Stimulated activated CD8-positive, alpha-beta memory T cell treated with anti-CD3 and anti-CD28 coated beads, Interleukin-12 subunit alpha, Interleukin-12 subunit beta, amount 100 ng/mL, for 24 hours (primary cell): ENCODE results near the gene STAB1.

Source experiments
- DNase-seq: peaks from one replicate; pipeline ENCODE4 v3.0.0-alpha.2; 2020; ENCODE audit errors: extremely low read depth

STAB1 gene

DNA sequence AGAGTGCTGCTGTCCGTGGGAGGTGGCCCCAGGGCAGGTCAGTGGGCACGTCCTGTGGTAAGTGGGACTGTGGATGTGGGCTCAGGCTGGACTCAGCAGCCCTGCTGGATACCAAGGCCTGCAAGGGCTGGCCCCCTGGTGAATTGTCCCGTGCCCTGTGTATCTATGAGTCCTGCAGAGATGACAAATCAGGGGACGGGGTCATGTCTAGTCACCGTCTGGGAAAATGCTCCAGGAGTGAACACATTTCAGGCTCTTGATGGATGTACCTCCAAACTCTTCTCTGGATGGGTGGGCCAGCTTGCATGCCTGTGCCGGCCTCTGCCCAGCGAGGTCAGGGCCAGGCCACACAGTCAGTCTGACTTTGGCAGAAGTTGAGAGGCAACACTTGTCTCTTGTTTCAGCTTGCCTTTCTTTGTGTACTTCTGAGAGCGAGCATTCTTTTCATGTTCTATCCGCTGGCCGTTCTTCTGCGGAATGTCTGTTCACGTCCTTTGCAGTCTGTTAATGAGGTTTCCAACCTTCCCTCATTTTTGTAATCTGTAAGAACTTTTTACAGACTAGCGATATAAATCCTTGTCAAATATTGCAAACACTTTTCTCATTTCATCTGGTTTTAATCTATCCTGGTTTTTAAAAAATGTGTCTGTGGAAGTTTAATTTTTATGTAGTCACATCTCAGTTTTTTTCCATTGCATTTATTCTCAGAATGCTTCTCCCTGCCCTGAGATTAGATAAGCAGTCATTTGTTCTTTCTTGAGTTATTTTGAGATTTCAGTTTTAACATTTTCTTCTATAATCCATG is 11.4 kb upstream of the STAB1 start:
- no peak for DNase-seq

- no peak for DNase-seq
These were observed 10.3 kb upstream of the STAB1 start for GRCh38 chr3:52484680-52485461.

DNA sequence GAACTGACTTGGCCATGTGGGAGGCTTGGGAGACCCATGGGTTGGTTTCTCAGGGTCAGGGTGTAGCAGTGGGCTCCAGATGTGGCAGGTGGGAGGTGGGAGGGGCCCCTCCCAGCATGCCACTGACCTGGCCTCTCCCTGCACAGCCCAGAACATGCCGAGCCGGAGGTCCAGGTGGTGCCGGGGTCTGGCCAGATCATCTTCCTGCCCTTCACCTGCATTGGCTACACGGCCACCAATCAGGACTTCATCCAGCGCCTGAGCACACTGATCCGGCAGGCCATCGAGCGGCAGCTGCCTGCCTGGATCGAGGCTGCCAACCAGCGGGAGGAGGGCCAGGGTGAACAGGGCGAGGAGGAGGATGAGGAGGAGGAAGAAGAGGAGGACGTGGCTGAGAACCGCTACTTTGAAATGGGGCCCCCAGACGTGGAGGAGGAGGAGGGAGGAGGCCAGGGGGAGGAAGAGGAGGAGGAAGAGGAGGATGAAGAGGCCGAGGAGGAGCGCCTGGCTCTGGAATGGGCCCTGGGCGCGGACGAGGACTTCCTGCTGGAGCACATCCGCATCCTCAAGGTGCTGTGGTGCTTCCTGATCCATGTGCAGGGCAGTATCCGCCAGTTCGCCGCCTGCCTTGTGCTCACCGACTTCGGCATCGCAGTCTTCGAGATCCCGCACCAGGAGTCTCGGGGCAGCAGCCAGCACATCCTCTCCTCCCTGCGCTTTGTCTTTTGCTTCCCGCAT is 7.9 kb upstream of the STAB1 start:
- DNase-seq, result no peak

DNA sequence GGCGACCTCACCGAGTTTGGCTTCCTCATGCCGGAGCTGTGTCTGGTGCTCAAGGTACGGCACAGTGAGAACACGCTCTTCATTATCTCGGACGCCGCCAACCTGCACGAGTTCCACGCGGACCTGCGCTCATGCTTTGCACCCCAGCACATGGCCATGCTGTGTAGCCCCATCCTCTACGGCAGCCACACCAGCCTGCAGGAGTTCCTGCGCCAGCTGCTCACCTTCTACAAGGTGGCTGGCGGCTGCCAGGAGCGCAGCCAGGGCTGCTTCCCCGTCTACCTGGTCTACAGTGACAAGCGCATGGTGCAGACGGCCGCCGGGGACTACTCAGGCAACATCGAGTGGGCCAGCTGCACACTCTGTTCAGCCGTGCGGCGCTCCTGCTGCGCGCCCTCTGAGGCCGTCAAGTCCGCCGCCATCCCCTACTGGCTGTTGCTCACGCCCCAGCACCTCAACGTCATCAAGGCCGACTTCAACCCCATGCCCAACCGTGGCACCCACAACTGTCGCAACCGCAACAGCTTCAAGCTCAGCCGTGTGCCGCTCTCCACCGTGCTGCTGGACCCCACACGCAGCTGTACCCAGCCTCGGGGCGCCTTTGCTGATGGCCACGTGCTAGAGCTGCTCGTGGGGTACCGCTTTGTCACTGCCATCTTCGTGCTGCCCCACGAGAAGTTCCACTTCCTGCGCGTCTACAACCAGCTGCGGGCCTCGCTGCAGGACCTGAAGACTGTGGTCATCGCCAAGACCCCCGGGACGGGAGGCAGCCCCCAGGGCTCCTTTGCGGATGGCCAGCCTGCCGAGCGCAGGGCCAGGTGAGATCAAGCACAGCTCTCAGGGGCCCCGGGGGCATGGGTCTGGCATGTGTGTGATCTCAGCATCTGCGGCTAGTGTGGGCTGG is 7.1 kb upstream of the STAB1 start:
- DNase-seq, result no peak

GRCh38 chr3:52488746-52489145 is 6.4 kb upstream of the STAB1 start:
- DNase-seq, result no peak

- no peak for DNase-seq
These were observed 5.7 kb upstream of the STAB1 start for GRCh38 chr3:52489453-52489852.

DNA sequence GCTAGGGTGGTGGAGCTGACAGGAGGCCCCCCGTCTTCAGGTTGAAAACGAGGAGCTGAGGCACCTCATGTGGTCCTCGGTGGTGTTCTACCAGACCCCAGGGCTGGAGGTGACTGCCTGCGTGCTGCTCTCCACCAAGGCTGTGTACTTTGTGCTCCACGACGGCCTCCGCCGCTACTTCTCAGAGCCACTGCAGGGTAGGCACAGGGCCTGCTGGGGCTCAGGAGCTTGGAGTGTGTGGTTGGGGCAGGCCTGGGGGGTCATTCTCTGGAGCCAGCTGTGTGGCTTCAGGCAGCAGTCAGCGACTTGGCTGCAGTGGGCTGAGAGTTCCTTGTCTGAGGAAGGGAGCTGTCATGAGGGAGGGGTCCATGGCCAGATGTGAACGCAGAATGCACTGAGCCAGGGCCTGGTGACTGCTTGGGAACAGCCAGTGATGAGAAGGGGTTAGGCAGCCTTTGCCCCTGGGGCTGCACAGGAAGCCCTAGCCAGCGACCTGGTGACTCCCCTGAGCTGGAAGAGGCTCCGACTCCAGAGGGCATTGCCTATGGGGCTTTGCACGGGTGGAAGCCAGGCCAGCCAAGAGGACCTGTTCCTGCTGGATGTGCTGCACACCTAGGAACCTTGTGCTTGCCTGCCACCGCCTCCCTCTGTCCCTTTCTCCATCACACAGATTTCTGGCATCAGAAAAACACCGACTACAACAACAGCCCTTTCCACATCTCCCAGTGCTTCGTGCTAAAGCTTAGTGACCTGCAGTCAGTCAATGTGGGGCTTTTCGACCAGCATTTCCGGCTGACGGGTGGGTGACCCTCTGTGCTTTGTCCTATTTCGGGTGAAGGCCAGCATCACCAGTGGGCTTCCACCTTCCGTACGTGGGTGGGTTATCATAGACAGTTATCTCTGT is 4.9 kb upstream of the STAB1 start:
- no peak for DNase-seq

GRCh38 chr3:52490939-52491526 is 4.1 kb upstream of the STAB1 start:
- no peak for DNase-seq

DNA sequence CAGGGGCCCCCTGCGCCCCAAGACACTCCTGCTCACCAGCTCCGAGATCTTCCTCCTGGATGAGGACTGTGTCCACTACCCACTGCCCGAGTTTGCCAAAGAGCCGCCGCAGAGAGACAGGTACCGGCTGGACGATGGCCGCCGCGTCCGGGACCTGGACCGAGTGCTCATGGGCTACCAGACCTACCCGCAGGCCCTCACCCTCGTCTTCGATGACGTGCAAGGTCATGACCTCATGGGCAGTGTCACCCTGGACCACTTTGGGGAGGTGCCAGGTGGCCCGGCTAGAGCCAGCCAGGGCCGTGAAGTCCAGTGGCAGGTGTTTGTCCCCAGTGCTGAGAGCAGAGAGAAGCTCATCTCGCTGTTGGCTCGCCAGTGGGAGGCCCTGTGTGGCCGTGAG is 3.1 kb upstream of the STAB1 start:
- no peak for DNase-seq

- DNase-seq, result no peak
These were observed 1.7 kb upstream of the STAB1 start for GRCh38 chr3:52493232-52494017.

- DNase-seq, result no peak
These were observed 693 bp upstream of the STAB1 start for GRCh38 chr3:52494445-52494844.

DNA sequence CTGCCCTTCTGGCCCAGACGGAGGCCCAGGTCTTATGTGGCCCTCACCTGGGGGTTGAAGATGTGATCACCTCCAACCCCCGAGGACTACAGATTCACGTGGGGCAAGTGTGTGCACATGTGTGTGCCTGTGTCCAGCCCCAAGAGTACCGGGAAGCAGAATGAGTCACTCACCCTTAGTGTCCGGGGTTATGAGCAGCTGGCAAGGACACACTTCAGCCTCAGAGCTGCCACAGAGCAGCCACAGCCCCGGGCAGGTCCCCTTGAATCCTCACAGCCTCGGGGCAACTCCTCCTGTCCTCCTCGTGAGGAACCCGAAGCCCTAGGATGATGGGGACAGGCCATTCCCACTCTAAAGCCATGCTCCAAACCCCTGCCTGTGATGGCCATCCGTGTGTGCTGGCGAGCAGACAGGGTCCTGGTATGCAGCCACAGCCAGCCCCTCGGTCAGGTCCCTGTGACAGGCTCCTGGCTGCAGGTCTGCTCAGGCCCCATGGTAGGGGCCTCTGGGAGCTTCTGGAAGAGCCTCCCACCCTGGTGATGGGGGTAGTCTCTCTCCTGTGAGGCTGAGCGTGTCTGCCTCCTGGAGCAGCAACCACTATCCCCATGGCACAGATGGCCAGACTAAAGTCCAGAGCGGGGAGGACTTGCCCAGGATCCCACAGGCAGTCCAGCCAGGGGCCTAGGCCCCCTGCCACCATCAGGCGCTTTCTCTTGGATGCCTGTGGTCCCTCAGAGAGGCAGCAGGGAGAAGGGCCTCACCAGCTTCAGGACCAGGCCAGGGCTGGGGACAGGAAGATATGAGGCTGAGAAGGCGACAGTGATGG is 852 bp downstream of the STAB1 start:
- DNase-seq, result no peak

DNA sequence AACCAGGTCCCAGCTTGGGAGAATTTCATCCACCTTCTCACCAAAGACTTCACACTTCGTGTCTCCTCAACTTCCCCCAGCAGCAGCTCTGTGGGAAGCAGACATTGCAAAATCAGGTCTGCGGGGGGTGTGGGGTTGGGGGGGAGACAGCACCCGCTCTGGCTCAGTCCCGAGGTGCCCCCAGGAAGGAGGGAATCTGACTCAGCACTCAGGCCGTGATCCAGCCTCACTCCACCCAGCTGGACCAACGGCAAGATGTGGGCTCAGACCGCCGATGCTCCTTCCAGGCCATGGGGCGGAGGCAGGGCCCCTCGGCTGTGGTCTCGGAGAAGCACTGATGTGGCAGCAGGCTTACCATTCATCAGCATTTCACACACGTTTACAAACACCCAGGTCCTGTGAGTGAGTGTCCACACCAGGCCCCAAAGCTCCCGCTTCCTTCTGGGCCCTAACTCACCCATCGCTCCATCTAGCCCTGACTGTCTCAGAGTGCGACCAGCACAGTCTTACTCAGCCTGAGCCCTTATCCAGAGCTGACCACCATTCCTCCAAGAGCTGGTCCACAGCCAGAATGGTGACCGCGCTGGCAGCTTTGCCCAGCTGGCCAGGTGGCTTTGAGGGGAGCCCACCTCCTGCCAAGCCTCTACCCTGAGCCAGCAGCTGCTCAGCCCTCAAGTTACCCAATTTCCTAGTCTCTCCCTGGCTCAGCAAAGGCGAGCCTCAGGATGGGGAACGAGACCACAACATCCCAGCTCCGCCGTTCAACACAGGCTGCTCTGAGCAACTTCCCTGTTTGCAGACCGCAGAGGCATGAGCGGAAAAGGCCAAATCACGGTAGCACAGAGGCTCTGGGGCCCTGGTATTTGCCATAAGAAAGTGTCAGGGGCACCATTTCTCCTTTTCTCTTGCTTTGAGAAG is 3.3 kb downstream of the STAB1 start:
- no peak for DNase-seq

- no peak for DNase-seq
These were observed 5.9 kb downstream of the STAB1 start for GRCh38 chr3:52501046-52501445.

GRCh38 chr3:52502001-52502400 is 6.9 kb downstream of the STAB1 start:
- DNase-seq, result no peak

DNA sequence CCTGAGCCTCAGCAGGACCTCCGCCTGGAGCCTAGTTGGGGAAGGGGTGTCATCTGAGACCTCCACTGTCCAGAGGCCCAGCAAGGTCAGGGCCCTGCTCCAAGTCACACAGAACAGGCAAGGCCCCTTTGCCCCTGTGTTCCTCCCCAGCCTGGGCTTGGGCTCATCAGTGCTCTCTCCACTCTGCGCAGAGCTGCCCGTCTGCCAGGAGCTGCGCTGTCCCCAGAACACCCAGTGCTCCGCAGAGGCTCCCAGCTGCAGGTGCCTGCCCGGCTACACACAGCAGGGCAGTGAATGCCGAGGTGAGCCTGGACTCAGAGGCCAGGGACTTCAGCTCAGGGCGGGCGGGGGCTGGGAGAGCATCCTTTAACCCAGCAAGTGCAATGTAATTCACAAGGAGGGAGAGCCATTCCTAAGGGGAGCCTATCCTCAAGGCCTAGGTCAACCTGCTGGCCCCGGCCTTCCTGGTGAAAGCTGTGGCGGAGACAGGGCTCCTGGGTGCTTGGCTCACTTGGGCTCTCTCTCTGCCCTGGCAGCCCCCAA is 7.7 kb downstream of the STAB1 start:
- DNase-seq, result no peak
